GM12892 (cell line): ENCODE results near the gene CSTF1.

Source experiments
- POLR2A ChIP-seq: IDR thresholded peaks from 2 replicates; pipeline ENCODE4 v1.6.1; 2011; ENCODE audit warnings: low read depth, low read length, control low read depth
- POLR2AphosphoS5 ChIP-seq: IDR thresholded peaks from 2 replicates; pipeline ENCODE4 v1.6.1; 2011; ENCODE audit warnings: low read depth, low read length, control low read depth

GRCh38 chr20:56443654-56444540 lies 51.5 kb downstream of the CSTF1 start:
- TF ChIP-seq POLR2A (no peak), POLR2AphosphoS5 (no peak)
